IMR-90 (cell line): ENCODE data around the gene LTB4R. TPM values are rescaled to one million over a fixed set of nuclear protein-coding genes. Genes with fewer than 3 reads are reported as not detected.

Experiments
- ATAC-seq: fragments of 200-7000 bp; cut with Tn5 transposase; 2 replicates; pipeline ENCODE4 v1.9.1; 2020; ENCODE audit warnings: low read depth, mild to moderate bottlenecking, moderate library complexity
- BruUV-seq: library from RNA; stranded (reverse); fragments of 400-500 nt; replicated peaks from 2 replicates; lab custom pipeline; 2021; lab: Mats Ljungman, UMichigan
- CTCF ChIA-PET: fragments of 300-600 bp; formaldehyde crosslinking; extraction: SDS; loops from one replicate; lab custom pipeline; 2021; ENCODE audit warnings: antibody characterized with exemption; lab: Yijun Ruan, JAX
- POLR2A ChIA-PET: fragments of 300-600 bp; sonication (Branson Sonifier 250); formaldehyde crosslinking; loops from one replicate; lab custom pipeline; 2022; ENCODE audit warnings: antibody characterized with exemption; ENCODE audit not compliant: unreplicated experiment; lab: Charles Lee
- DNase-seq: peaks from one replicate; pipeline ENCODE4 v3.0.0; 2013
- H2AFZ ChIP-seq: replicated peaks from 2 replicates; pipeline ENCODE3; 2013; ENCODE audit warnings: low read length, mild to moderate bottlenecking; ENCODE audit not compliant: poor library complexity
- H2AK5ac ChIP-seq: 2 replicates; pipeline ENCODE4 v1.6.1; 2013; ENCODE audit warnings: low read depth, low read length, inconsistent platforms
- H2AK9ac ChIP-seq: replicated peaks from 2 replicates; pipeline ENCODE3; 2013; ENCODE audit warnings: mild to moderate bottlenecking, low read depth, low read length, moderate library complexity; ENCODE audit not compliant: poor library complexity
- H2BK120ac ChIP-seq: 2 replicates; pipeline ENCODE4 v1.6.1; 2013; ENCODE audit warnings: low read depth, low read length, inconsistent platforms
- H2BK15ac ChIP-seq: 3 replicates; pipeline ENCODE4 v1.6.1; 2013; ENCODE audit warnings: low read depth, low read length, inconsistent platforms
- H2BK20ac ChIP-seq: 2 replicates; pipeline ENCODE4 v1.6.1; 2013; ENCODE audit warnings: low read depth, mild to moderate bottlenecking, inconsistent platforms, low read length, moderate library complexity
- H2BK5ac ChIP-seq: 2 replicates; pipeline ENCODE4 v1.6.1; 2013; ENCODE audit warnings: mild to moderate bottlenecking, low read depth, low read length, inconsistent platforms; ENCODE audit not compliant: poor library complexity, severe bottlenecking
- H3K14ac ChIP-seq: replicated peaks from 2 replicates; pipeline ENCODE4 v1.6.1; 2013; ENCODE audit warnings: low read depth, low read length, inconsistent platforms
- H3K18ac ChIP-seq: 2 replicates; pipeline ENCODE4 v1.6.1; 2013; ENCODE audit warnings: low read depth, low read length, control low read depth
- H3K23ac ChIP-seq: 2 replicates; pipeline ENCODE4 v1.6.1; 2013; ENCODE audit warnings: low read depth, low read length, inconsistent platforms
- H3K27ac ChIP-seq: 2 replicates; pipeline ENCODE4 v1.5.1; 2013; ENCODE audit warnings: mild to moderate bottlenecking, control low read depth, low read length; ENCODE audit not compliant: insufficient read depth
- H3K27me3 ChIP-seq: 2 replicates; pipeline ENCODE4 v1.6.1; 2013; ENCODE audit warnings: low read length; ENCODE audit not compliant: control insufficient read depth, insufficient read depth
- H3K36me3 ChIP-seq: 2 replicates; pipeline ENCODE4 v1.6.1; 2013; ENCODE audit warnings: low read length, mixed read lengths; ENCODE audit not compliant: control insufficient read depth, insufficient read depth
- H3K4ac ChIP-seq: 2 replicates; pipeline ENCODE4 v1.6.1; 2013; ENCODE audit warnings: low read depth, low read length, inconsistent platforms
- H3K4me1 ChIP-seq: 2 replicates; pipeline ENCODE4 v1.6.1; 2013; ENCODE audit warnings: low read length, mixed read lengths; ENCODE audit not compliant: control insufficient read depth, insufficient read depth
- H3K4me2 ChIP-seq: 2 replicates; pipeline ENCODE4 v1.6.1; 2013; ENCODE audit warnings: low read depth, mild to moderate bottlenecking, control low read depth, low read length, moderate library complexity
- H3K4me3 ChIP-seq: 2 replicates; pipeline ENCODE4 v1.5.1; 2013; ENCODE audit warnings: low read depth, mild to moderate bottlenecking, control low read depth, low read length, moderate library complexity; ENCODE audit not compliant: insufficient read depth
- H3K56ac ChIP-seq: 2 replicates; pipeline ENCODE4 v1.6.1; 2013; ENCODE audit warnings: low read length, inconsistent platforms; ENCODE audit not compliant: insufficient read depth; ENCODE audit errors: extremely low read depth
- H3K79me1 ChIP-seq, 2 experiments: 2 replicates each; pipeline ENCODE4 v1.6.1; 2013; ENCODE audit warnings: low read length in 2 of 2, inconsistent platforms in 1 of 2, low read depth in 1 of 2
- H3K9ac ChIP-seq: 2 replicates; pipeline ENCODE4 v1.6.1; 2013; ENCODE audit warnings: low read depth, low read length, control low read depth
- H3K9me1 ChIP-seq: 2 replicates; pipeline ENCODE4 v1.6.1; 2013; ENCODE audit warnings: low read length, inconsistent platforms; ENCODE audit not compliant: insufficient read depth
- H3K9me3 ChIP-seq: 2 replicates; pipeline ENCODE4 v1.6.1; 2013; ENCODE audit warnings: low read length; ENCODE audit not compliant: control insufficient read depth, insufficient read depth
- H4K20me1 ChIP-seq: 2 replicates; pipeline ENCODE4 v1.6.1; 2013; ENCODE audit warnings: low read length, inconsistent platforms; ENCODE audit not compliant: insufficient read depth
- H4K5ac ChIP-seq: 2 replicates; pipeline ENCODE4 v1.6.1; 2013; ENCODE audit warnings: mild to moderate bottlenecking, low read depth, low read length, control low read depth
- H4K8ac ChIP-seq, 2 experiments: 2 replicates each; pipeline ENCODE4 v1.6.1; 2013; ENCODE audit warnings: low read depth in 2 of 2, low read length in 2 of 2, control low read depth in 1 of 2, inconsistent platforms in 1 of 2
- H4K91ac ChIP-seq: 2 replicates; pipeline ENCODE4 v1.6.1; 2013; ENCODE audit warnings: low read depth, low read length, inconsistent platforms; ENCODE audit not compliant: insufficient read depth
- BHLHE40 ChIP-seq: fragments of 150-350 bp; IDR thresholded peaks from 2 replicates; pipeline ENCODE4 v1.6.1; 2016; ENCODE audit warnings: mild to moderate bottlenecking, low read depth, low read length
- CHD1 ChIP-seq: IDR thresholded peaks from 2 replicates; pipeline ENCODE4 v1.6.1; 2012; ENCODE audit warnings: low read depth, low read length, improper control_type of control experiment
- MAFK ChIP-seq: IDR thresholded peaks from 2 replicates; pipeline ENCODE4 v1.6.1; 2012; ENCODE audit warnings: low read depth, low read length, improper control_type of control experiment
- POLR2A ChIP-seq: IDR thresholded peaks from 2 replicates; pipeline ENCODE4 v1.6.1; 2012; ENCODE audit warnings: mild to moderate bottlenecking, low read depth, low read length
- RAD21 ChIP-seq: IDR thresholded peaks from 2 replicates; pipeline ENCODE4 v1.6.1; 2012; ENCODE audit warnings: low read length, improper control_type of control experiment
- RCOR1 ChIP-seq: IDR thresholded peaks from 2 replicates; pipeline ENCODE4 v1.6.1; 2012; ENCODE audit warnings: mild to moderate bottlenecking, low read length, improper control_type of control experiment; ENCODE audit not compliant: insufficient replicate concordance
- RFX5 ChIP-seq: IDR thresholded peaks from 2 replicates; pipeline ENCODE4 v1.8.0; 2012; ENCODE audit warnings: low read depth, mild to moderate bottlenecking, low read length, moderate library complexity
- WGBS, 2 experiments: methylation state at CpG; one replicate each; pipeline versions ENCODE4 v1.1.5 to v1.1.7; 2013; ENCODE audit warnings: missing lambda C conversion rate in 2 of 2; ENCODE audit not compliant: insufficient read length in 1 of 2; ENCODE audit errors: extremely low coverage in 2 of 2; 5-methylcytosine and 5-hydroxymethylcytosine counted together
- dilution Hi-C: fragments of 300-500 bp; cut with HindIII; formaldehyde crosslinking; loops from one replicate; pipeline ENCODE4 v1.14.3; 2018; ENCODE audit warnings: low sequenced_read_pairs; ENCODE audit not compliant: unreplicated experiment
- in situ Hi-C: fragments of 300-500 bp; cut with MboI; formaldehyde crosslinking; loops from 3 replicates; pipeline ENCODE4 v1.14.3; 2019; ENCODE audit warnings: low sequenced_read_pairs, inconsistent platforms, mixed read lengths
- intact Hi-C: fragments of 100-400 bp; cut with micrococcal nuclease; formaldehyde crosslinking; loops from 2 replicates; pipeline ENCODE4 v1.10.0; 2022
- polyA plus RNA-seq, 3 experiments: library from polyadenylated mRNA; depleted of rRNA; stranded (reverse); fragments of >200 nt; gene quantifications; 2 replicates each; pipeline ENCODE4 v1.2.3, GENCODE V29; 2012; ENCODE audit warnings: low replicate concordance in 1 of 3
- total RNA-seq: library from RNA; depleted of rRNA; stranded (reverse); fragments of >200 nt; gene quantifications from 2 replicates; pipeline ENCODE4 v1.2.3, GENCODE V29; 2012
- TF ChIP-seq, protein P1 (sequence below): fragments of 150-350 bp; IDR thresholded peaks from 2 replicates; pipeline ENCODE4 v1.6.1; 2017; ENCODE audit warnings: mild to moderate bottlenecking, antibody characterized with exemption, low read length, low read depth
- TF ChIP-seq, protein P2 (sequence below): fragments of 150-350 bp; IDR thresholded peaks from 2 replicates; pipeline ENCODE4 v1.6.1; 2016; ENCODE audit warnings: low read depth, mild to moderate bottlenecking, low read length, moderate library complexity, borderline replicate concordance

LTB4R gene
- total and polyA plus RNA-seq, 2 of the 4 experiments (the other 2 are of a cell fraction), result 0.18 to 2.3 TPM

DNA sequence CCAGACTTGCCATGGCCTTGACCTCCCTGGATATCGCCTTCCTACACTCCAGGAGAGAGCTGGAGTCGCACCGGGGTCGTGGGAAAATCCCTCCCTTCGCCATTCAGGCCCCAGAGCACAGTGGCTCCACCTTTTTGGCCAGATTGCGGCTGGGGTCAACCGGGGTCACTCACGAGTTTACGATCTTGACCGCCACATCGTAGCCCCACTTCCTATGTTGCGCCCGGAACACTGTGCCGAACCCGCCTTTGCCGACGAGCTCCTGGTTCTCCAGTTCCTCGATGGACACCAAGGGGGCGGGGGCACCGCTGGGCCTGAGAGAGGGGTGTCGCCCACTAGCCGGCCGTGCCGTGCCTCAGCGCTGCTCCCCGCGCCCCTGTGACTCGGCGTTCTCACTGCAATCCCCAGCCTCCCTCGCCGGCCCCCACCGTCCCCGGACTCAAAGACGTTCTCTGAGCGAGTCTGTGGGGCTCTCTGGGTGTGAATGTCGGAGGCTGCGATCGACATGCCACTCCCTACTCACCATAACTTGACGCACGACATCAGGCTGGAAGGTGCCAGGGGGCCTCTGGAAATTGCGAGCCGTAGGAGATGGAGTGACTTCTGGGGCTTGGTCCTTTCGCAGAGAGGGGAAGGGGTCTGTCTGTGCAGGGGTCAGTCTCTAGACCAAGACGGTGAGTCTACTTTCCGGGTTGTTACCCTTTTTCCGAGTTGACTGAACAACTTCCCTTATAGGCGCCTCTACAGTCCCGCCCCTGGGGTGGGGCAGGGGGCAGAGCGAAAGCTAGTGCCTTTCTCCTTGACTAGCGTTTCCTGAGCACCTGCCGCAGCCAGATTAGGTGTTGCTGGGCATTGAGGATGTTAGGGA is 28.2 kb downstream of the LTB4R start, which contains the start of gene RIPK3 (continued):
- no peak for TF ChIP-seq RAD21

DNA sequence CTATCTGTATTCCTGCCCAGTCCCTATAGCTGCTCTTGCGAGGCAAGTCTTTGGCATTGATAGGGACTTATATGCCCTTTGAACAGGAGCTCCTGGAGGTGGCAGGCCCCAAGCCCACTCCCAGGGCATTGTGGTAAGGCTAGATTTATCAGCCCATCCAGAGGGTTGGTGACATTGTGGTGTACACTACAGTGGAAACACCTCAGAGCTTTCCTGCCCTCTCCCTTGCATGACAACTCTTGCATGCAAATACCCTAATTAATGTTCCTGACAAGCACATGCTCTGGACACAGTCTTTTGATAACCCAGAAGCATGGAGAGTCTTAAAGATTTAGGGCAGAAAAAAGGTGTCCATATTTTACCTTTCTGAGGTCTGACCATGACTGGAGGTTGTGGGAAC is 29.3 kb downstream of the LTB4R start:
- H4K20me1 ChIP-seq, result no peaks in the 10 kb centered on the region
- no peak overlapping the region for H2BK20ac ChIP-seq
- no TSS peak for BruUV-seq
- dilution Hi-C loops (no loop called here), in situ Hi-C loops (no loop called here), intact Hi-C loops (no loop called here)
- H3K9me3 ChIP-seq, result no peaks in the 10 kb centered on the region; the same call in 1 of the 2 replicates
- H3K27me3 ChIP-seq, result peaks cover 73% of the 10 kb centered on the region
- no CpG with 5 or more reads among the region's 1 CpG for WGBS, 2 experiments
- no peaks in the 10 kb centered on the region for H3K4me1 ChIP-seq
- no peak overlapping the region for H4K8ac ChIP-seq
- ChIA-PET CTCF (no interaction called here), POLR2A (interaction anchor here (0.6 kb wide), 1 partner anchor 207 kb away, joined by 6 read pairs; no protein-coding TSS in a partner anchor)
- no peak overlapping the region for H3K27ac ChIP-seq
- no peak overlapping the region for H3K9ac ChIP-seq
- H2AK9ac ChIP-seq, result no peak overlapping the region
- no peak overlapping the region for H4K5ac ChIP-seq
- no peak overlapping the region for H2BK5ac ChIP-seq
- no peak overlapping the region for H2BK15ac ChIP-seq
- H2BK120ac ChIP-seq, result no peak overlapping the region
- H3K23ac ChIP-seq, result no peak overlapping the region
- ATAC-seq (no peak), DNase-seq (no peak)
- no peak overlapping the region for H3K4me2 ChIP-seq
- H3K56ac ChIP-seq, result no peak overlapping the region
- no peak overlapping the region for H2AFZ ChIP-seq
- no peak overlapping the region for H4K91ac ChIP-seq
- no peaks in the 10 kb centered on the region for H3K9me1 ChIP-seq
- TF ChIP-seq, protein P1, sequence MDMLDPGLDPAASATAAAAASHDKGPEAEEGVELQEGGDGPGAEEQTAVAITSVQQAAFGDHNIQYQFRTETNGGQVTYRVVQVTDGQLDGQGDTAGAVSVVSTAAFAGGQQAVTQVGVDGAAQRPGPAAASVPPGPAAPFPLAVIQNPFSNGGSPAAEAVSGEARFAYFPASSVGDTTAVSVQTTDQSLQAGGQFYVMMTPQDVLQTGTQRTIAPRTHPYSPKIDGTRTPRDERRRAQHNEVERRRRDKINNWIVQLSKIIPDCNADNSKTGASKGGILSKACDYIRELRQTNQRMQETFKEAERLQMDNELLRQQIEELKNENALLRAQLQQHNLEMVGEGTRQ, result no peak
- TF ChIP-seq, protein P2, sequence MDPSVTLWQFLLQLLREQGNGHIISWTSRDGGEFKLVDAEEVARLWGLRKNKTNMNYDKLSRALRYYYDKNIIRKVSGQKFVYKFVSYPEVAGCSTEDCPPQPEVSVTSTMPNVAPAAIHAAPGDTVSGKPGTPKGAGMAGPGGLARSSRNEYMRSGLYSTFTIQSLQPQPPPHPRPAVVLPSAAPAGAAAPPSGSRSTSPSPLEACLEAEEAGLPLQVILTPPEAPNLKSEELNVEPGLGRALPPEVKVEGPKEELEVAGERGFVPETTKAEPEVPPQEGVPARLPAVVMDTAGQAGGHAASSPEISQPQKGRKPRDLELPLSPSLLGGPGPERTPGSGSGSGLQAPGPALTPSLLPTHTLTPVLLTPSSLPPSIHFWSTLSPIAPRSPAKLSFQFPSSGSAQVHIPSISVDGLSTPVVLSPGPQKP, result no peak
- no peak for TF ChIP-seq BHLHE40
- no peak for TF ChIP-seq CHD1
- TF ChIP-seq RCOR1, result no peak
- TF ChIP-seq RFX5, result no peak
- TF ChIP-seq RAD21, result no peak
- TF ChIP-seq POLR2A, result no peak
- TF ChIP-seq MAFK, result no peak
- H3K4ac ChIP-seq, result no peak overlapping the region
- no peaks in the 10 kb centered on the region for H3K79me1 ChIP-seq
- no peaks in the 10 kb centered on the region for H3K36me3 ChIP-seq
- no peak overlapping the region for H3K14ac ChIP-seq
- H2AK5ac ChIP-seq, result no peak overlapping the region
- H3K4me3 ChIP-seq, result no peak overlapping the region
- no peak overlapping the region for H3K18ac ChIP-seq
